ENCODE measurements around the gene ALG13.

DNA sequence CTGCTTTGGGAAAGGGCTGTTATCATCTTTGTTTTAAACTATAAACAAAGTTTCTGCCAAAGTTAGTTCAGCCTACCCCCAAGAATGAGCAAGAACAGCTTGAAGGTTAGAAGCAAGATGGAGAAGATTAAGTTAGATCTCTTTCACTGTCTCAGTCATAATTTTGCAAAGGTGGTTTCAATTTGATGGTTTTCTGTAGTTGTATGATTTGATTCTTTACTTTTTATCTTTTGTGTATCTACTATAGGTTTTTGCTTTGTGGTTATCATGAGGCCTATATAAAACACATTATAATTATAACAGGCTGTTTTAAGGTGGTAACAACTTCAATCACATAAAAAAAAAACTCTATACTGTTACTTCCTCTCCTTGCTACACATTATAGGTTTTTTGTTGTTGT lies 35.4 kb upstream of the ALG13 start:
- no peak for TF ChIP-seq EZH2 (IDR thresholded peaks at IDR 0.05; ENCODE audit: low read depth, low read length, severe bottlenecking)
- TF ChIP-seq BRCA1 (IDR thresholded peaks at IDR 0.05; ENCODE audit: low read depth, low read length), result no peak
- no peak for TF ChIP-seq POLR2AphosphoS5 (IDR thresholded peaks at IDR 0.05; ENCODE audit: low read depth, low read length)
- TF ChIP-seq EP300 (IDR thresholded peaks at IDR 0.05; ENCODE audit: borderline replicate concordance in 1 of 2, low read depth in 2 of 2, low read length in 2 of 2), result no peak
- TF ChIP-seq KDM5A (IDR thresholded peaks at IDR 0.05; ENCODE audit: low read length), result no peak
- TF ChIP-seq, protein P1, sequence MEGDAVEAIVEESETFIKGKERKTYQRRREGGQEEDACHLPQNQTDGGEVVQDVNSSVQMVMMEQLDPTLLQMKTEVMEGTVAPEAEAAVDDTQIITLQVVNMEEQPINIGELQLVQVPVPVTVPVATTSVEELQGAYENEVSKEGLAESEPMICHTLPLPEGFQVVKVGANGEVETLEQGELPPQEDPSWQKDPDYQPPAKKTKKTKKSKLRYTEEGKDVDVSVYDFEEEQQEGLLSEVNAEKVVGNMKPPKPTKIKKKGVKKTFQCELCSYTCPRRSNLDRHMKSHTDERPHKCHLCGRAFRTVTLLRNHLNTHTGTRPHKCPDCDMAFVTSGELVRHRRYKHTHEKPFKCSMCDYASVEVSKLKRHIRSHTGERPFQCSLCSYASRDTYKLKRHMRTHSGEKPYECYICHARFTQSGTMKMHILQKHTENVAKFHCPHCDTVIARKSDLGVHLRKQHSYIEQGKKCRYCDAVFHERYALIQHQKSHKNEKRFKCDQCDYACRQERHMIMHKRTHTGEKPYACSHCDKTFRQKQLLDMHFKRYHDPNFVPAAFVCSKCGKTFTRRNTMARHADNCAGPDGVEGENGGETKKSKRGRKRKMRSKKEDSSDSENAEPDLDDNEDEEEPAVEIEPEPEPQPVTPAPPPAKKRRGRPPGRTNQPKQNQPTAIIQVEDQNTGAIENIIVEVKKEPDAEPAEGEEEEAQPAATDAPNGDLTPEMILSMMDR (IDR thresholded peaks at IDR 0.05; ENCODE audit: control extremely low read depth in 1 of 3, insufficient read depth in 1 of 3, low read depth in 1 of 3, low read length in 3 of 3), result no peak
- no peak for TF ChIP-seq CBX8 (IDR thresholded peaks at IDR 0.05; ENCODE audit: borderline replicate concordance, low read depth, low read length)
- no peak for TF ChIP-seq TBP (IDR thresholded peaks at IDR 0.05; ENCODE audit: low read depth, low read length)
- TF ChIP-seq CEBPB (IDR thresholded peaks at IDR 0.05; ENCODE audit: low read depth, low read length), result no peak
- no peak for TF ChIP-seq RAD21 (IDR thresholded peaks at IDR 0.05 in 1 of 2, conservative IDR thresholded peaks at IDR 0.05 in 1 of 2; ENCODE audit: low read depth in 2 of 2, low read length in 2 of 2)
